ENCODE data around the gene HRAS. TPM values are rescaled to one million over a fixed set of nuclear protein-coding genes. Genes with fewer than 3 reads are reported as not detected.

HRAS gene
- total and polyA plus RNA-seq, 2 of the 13 experiments (the other 11 are each of a cell fraction or from before 2014, with no cell fraction given) = 32.9 to 50.0 TPM

DNA sequence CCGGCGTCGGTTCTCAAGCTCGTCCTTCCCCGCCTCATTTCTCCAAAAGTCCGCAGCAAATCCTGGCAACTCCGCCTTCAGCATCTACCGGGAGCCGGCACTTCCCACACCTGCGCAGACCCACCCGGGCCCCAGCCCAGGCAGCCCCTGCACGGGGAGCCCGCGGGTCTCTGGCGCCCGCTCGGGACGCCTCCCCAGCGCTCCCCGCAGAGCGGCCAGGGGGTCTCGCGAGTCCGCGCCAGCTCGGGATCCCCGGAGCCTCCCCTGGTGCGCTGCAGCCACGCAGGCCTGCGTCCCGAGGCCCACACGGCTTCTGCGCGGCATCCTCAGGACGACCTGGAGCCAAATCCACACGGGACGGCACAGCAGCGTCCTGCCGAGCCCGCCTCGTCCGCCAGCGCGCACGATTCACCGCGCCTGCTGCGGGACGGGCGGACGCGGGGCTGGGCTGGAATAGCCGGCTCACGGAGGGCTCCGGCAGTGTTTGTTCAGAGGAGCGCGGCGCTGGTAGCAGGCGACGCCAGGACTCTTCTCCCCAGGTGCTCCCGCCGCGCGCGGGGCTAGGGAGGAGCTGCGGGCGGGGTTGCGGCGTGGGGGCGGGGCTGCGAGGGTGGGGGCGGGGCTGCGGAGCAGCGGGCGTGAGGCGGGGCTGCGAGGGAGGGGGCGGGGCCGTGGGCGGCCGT lies 40.1 kb upstream of the HRAS start:
- DNase-seq (ENCODE audit: low spot score) (peak; percentile 59), ATAC-seq (peak; percentile 53), FAIRE-seq (no peak)
- Histone ChIP-seq H3K79me2 (ENCODE audit: insufficient read depth, low read length) (peaks cover 37% of the 10 kb centered on the region), H3K27ac (ENCODE audit: extremely low read length, insufficient read depth, low read length) (peak overlapping the region; percentile 9), H3K4me2 (ENCODE audit: low read depth, low read length) (peak overlapping the region; percentile 99), H4K20me1 (ENCODE audit: insufficient read depth, low read length) (peaks cover 36% of the 10 kb centered on the region), H3K27me3 (ENCODE audit: control insufficient read depth in 1 of 2, insufficient read depth in 2 of 2, low read length in 2 of 2) (no peaks in the 10 kb centered on the region; a peak in 2 of 5 replicates), H3K9ac (ENCODE audit: insufficient read depth, low read depth, low read length) (peak overlapping the region; percentile 61), H3K4me1 (ENCODE audit: insufficient read depth, low read length) (peaks cover 65% of the 10 kb centered on the region), H3K9me3 (ENCODE audit: low read length) (no peaks in the 10 kb centered on the region), H2AFZ (ENCODE audit: low read length) (no peak overlapping the region), H3K36me3 (replicated peaks in 1 of 2; ENCODE audit: control insufficient read depth in 1 of 2, insufficient read depth in 2 of 2, low read length in 2 of 2) (peaks cover 0 to 3% of the 10 kb centered on the region in 2 experiments; a peak in 1 of 5 replicates), H3K4me3 (replicated peaks in 1 of 3; ENCODE audit: insufficient read depth in 1 of 3, low read depth in 2 of 3, low read length in 3 of 3) (peak overlapping the region; percentile 61 to 80 (median 66))
- in situ Hi-C loops (cut with HindIII; ENCODE audit: extremely low pct_ligation_motif_present, low pct_unique_long_range_greater_than_20kb) = no loop called here
- intact Hi-C loops (cut with micrococcal nuclease; ENCODE audit: unreplicated experiment) = no loop called here
- WGBS (ENCODE audit: low lambda C conversion rate) = 1% methylated on average over 22 of the region's 81 CpGs
- POLR2A ChIA-PET = interaction anchor here (0.7 to 2.5 kb wide), 18 partner anchors 9 to 244 kb away, joined by 3 to 33 read pairs (median 6); partner anchors contain the start of genes HRAS, LMNTD2 and PNPLA2
- CTCF ChIA-PET (ENCODE audit: low intra/inter-chr PET ratio, low total read pairs) = no interaction called here
- BruUV-seq (replicated peaks) = no TSS peak
- TF ChIP-seq SOX13 (IDR thresholded peaks at IDR 0.05) = no peak
- no peak for TF ChIP-seq SOX13 (CRISPR knock-in tag; conservative IDR thresholded peaks at IDR 0.05 in 1 of 2, IDR thresholded peaks at IDR 0.05 in 1 of 2)
- no peak for TF ChIP-seq UBTF (CRISPR knock-in tag; IDR thresholded peaks at IDR 0.05)
- TF ChIP-seq KDM1A (CRISPR knock-in tag; IDR thresholded peaks at IDR 0.05) = no peak
- peak; percentile 37; the same call in 1 of the 2 replicates for TF ChIP-seq PHF8 (CRISPR knock-in tag; IDR thresholded peaks at IDR 0.05)
- no peak for TF ChIP-seq ARID5B (CRISPR knock-in tag; IDR thresholded peaks at IDR 0.05)
- TF ChIP-seq ADNP (CRISPR knock-in tag; IDR thresholded peaks at IDR 0.05) = no peak
- TF ChIP-seq ZFP36L1 (CRISPR knock-in tag; IDR thresholded peaks at IDR 0.05) = no peak
- TF ChIP-seq ZNF691 (CRISPR knock-in tag; IDR thresholded peaks at IDR 0.05; ENCODE audit: borderline replicate concordance, low read depth) = 0 out of 2 replicates have a peak, but pooled peaks have one; percentile 3
- TF ChIP-seq ZNF792 (CRISPR knock-in tag; IDR thresholded peaks at IDR 0.05) = no peak
- TF ChIP-seq ZNF687 (CRISPR knock-in tag; IDR thresholded peaks at IDR 0.05) = peak; percentile 80
- TF ChIP-seq ZNF441 (CRISPR knock-in tag; IDR thresholded peaks at IDR 0.05; ENCODE audit: borderline replicate concordance) = no peak
